CD4-positive, alpha-beta T cell treated with Interleukin-4 for 1 hour (primary cell): ENCODE data around the gene UNKL.

ENCODE experiments used
- DNase-seq, 2 donors: peaks; one replicate each; pipeline ENCODE4 v3.0.0-alpha.2; 2020 to 2022

Gene UNKL

GRCh38 chr16:1414532-1415260, at the start of gene UNKL:
Gene UNKL, minus strand, starts transcription at chr16:1414704. Its CDS starts 13 bp downstream, at chr16:1414691.
- peak; percentile 84 to 86 for DNase-seq

GRCh38 chr16:1461146-1461545, 46.6 kb upstream of the UNKL start:
- no peak for DNase-seq

GRCh38 chr16:1460602-1461138, 46.2 kb upstream of the UNKL start:
- DNase-seq: no peak

- no peak for DNase-seq
Measured at GRCh38 chr16:1459967-1460366, 45.5 kb upstream of the UNKL start.

- DNase-seq: peak in 1 of 2 donors; percentile 80
Measured at GRCh38 chr16:1458977-1459341, 44.5 kb upstream of the UNKL start.

GRCh38 chr16:1458336-1458976, 44.0 kb upstream of the UNKL start:
- peak in 1 of 2 donors; percentile 40 for DNase-seq

- no peak for DNase-seq
Measured at GRCh38 chr16:1457489-1458245, 43.2 kb upstream of the UNKL start.

GRCh38 chr16:1456951-1457350, 42.4 kb upstream of the UNKL start:
- no peak for DNase-seq

GRCh38 chr16:1455190-1456171, 41.0 kb upstream of the UNKL start:
- no peak for DNase-seq

GRCh38 chr16:1454561-1454960, 40.1 kb upstream of the UNKL start:
- no peak for DNase-seq

GRCh38 chr16:1453316-1453715, 38.8 kb upstream of the UNKL start:
- no peak for DNase-seq

GRCh38 chr16:1452530-1452929, 38.0 kb upstream of the UNKL start:
- DNase-seq: no peak

GRCh38 chr16:1451702-1452392, 37.3 kb upstream of the UNKL start:
- DNase-seq: no peak

GRCh38 chr16:1450841-1451240, 36.3 kb upstream of the UNKL start:
- DNase-seq: no peak

GRCh38 chr16:1450218-1450617, 35.7 kb upstream of the UNKL start:
- DNase-seq: no peak

- no peak for DNase-seq
Measured at GRCh38 chr16:1449201-1449788, 34.8 kb upstream of the UNKL start.

- DNase-seq: no peak
Measured at GRCh38 chr16:1448536-1449116, 34.1 kb upstream of the UNKL start.

GRCh38 chr16:1447965-1448364, 33.5 kb upstream of the UNKL start:
- no peak for DNase-seq

- no peak for DNase-seq
Measured at GRCh38 chr16:1446296-1447080, 32.0 kb upstream of the UNKL start.
